Central memory CD4-positive, alpha-beta T cell (primary cell): ENCODE results near the gene ZCWPW1.
"Not testable (repeated sequence)": the region's sequence is repeated elsewhere in the genome, so short reads cannot be mapped to it uniquely, and the experiment has no call there.

Source experiments
- DNase-seq: peaks from one replicate; pipeline ENCODE4 v3.0.0; 2022

The ZCWPW1 gene

DNA sequence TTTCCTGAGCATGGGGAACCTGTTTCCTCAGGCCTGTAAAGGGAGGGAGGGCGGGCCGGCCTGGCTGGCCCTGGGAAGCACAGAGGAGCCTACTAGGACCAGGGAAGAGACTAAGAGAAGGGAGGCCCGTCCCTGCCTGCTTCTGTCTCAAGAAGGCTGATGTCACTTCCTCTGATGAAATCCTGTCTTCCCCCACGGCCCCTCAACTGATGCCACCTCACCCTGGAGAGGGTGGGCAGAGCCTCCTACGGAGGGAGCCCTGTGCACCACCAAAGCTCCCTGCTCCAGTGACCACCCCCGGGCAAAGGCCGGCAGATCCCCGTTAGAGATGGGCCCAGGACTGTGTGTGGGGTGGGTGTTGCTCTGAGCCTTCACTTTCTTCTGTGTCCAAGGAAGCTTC is 56.2 kb downstream of the ZCWPW1 start:
- DNase-seq = no peak

DNA sequence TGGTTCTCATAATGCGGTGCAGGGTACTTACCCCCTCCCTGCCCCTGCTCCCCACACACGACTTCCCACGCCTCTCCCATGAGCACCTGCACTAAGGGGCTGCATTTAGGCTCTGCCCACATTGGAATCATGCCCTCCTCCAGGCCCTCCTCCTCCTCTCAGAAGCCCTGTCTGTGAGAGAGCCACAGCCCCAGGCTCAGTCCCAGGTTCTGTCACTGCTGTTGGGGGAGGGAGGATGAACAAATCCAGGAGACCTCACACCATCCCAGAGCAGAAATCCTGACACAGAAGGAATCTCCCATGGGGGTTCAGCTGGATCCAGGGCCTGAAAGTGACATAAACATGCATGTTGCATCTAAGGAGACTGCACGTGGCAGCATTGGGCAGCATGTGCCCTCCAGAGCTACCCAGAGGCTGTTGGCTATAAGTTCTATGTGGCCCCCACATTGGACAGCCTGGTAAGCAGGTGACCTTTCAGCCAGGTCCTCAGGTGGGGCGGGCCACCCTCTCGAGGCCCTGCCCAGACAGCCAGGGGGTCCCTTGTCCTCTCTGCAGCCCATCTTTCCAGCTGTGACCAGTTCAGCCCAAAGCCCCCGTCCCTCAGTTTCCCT is 56.8 kb downstream of the ZCWPW1 start:
- DNase-seq = no peak

DNA sequence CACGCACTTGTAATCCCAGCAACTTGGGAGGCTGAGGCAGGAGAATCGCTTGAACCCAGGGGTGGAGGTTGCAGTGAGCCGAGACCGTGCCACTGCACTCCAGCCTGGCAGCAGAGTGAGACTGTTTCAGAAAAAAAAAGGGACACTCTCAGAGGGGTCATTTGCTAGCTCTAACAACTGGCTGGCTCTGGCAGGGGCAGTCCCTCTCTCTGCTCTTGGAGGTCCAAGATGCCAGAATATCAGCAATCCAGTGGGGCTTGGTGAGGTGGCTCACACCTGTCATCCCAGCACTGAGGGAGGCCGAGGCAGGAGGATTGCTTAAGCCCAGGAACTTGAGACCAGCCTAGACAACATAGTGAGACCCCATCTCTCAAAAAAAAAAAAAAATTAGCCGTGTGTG is 57.8 kb downstream of the ZCWPW1 start:
- no peak for DNase-seq

DNA sequence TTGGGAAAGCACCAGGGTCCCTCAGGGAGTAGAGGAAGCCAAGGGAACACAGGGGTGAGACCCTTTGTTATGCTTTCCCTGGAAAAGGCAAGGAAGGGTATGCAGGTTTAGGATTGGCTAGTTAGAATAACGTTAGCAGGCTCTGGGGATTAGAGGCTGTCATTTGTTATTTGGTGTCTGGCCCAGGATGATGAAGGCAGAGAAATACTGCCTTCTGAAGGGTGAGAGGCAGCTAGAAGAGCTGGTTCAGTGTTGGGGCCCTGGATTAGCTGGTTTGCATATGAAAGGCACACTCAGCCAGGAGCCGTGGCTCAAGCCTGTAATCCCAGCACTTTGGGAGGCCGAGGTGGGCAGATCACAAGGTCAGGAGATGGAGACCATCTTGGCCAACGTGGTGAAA is 58.2 kb downstream of the ZCWPW1 start:
- DNase-seq = no peak

DNA sequence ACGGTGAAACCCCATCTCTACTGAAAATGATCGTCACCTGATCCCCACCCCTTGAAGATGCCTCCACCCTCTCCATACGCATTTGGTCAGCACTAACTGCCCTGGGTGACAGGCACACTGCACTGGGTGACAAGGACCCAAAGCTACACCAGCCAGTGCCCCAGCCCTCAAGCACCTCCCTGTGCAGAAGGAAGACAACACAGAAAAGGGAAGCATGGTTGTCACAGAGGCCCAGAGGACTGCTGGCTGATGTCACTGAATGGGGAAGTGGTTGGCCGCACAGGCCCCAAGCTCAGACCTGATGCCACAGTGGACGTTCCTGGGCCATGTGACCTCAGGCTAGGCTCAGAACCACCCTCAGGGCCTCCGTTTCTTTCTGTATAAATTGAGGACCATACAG is 59.4 kb downstream of the ZCWPW1 start:
- DNase-seq = no peak

DNA sequence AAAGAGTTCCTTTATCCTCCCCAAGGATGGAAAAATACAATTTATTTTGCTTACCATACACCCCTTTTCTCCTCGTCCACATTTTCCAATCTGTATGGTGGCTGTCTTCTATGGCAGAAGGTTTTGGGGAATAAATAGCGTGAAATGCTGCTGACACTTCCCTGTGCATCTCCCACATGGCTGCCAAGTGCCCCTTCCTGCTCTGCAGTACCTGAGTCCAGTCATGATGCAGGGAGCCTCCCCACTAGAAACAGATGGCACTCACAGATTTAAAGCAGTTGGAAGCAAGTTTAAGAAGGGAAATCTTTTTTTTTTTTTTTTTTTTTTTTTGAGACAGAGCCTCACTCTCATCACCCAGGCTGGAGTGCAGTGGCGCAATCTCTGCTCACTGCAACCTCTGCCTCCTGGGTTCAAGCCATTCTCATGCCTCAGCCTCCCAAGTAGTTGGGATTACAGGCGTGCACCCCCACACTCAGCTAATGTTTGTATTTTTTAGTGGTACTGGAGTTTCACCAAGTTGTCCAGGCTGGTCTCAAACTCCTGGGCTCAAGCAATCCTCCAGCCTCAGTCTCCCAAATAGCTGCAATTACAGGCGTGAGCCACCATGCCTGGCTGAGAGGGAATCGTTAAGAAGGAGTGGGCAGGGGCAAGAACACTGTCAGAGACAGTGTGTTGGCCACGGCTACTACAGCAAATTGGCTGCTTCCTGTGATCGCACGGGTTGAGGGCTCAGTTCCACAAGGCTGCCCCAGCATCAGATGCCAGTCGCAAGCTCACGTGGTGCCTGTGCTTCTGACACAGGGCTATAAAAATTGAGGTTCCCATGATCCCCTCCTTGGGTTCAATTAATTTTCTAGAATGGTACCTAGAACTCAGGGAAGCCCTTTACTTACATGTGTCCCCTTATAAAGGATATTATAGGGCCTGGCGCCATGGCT is 60.6 kb downstream of the ZCWPW1 start:
- no peak for DNase-seq

DNA sequence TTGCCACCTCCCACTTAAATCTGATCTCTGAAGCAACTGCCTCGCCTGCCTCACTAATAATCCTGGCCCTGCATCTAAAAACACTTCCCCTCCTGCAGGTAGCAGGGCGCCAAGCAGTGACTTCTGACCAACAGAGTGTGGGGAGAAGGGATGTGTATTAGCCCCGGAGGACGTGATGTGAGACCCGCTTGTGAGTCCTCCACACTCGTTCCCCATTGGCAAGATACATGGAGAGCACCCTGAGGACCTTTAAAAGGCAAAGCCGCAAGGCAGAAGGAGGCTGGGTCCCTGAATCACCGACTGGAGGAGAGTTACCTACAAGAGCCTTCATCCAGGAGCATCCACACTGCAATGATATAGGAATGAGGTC is 61.3 kb downstream of the ZCWPW1 start:
- no peak for DNase-seq

DNA sequence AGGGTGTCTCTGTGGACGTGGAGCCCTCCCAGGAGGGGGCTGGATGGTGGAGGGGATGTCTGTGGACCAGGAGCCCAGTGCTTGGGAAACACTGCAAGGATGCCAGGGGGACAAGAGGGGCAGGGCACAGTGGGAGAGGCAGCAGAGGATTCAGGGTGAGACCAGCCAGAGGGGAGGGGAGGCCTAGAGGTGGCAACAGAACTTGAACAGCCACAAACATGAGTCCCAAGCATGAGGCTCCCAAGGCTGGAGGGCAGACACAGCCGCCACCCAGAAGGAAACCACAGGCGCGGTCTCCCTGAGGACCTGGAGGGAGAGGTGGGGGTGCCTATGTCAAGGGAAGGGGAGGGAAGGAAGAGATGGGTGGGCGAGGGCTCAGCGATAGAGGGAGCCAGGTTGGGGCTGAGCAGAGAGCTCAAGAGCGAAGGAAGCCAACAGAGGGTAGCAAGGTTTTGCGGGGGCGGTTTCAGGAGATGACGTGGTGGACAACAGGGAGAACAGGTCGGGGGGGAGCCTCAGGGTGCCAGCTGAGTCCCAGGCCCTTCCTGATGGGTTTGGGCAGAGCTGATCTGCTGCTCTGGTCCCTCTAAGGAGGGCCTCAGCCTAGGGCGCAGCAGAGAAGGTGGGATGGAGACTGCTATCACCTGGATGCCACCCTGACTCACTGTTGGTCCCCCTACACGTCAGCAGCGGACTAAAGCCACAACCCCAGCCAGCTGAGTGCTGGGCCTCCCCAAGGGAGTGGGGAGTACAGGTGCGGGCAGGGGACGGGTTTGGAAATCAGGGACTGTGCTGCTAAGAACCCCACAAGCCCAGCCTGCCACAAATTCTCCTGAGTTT is 61.9 kb downstream of the ZCWPW1 start:
- no peak for DNase-seq

DNA sequence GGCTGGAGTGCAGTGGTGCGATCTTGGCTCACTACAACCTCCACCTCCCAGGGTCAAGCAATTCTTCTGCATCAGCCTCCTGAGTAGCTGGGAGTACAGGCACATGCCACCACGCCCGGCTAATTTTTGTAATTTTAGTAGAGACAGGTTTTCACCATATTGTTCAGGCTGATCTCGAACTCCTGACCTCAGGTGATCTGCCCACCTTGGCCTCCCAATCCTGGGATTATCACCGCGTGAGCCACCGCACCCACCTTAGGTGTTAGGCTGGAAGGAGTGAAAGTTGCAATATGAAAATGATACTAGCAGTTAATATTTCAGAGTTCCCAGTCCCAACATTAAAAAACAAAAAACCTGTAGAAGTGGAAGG is 62.5 kb downstream of the ZCWPW1 start:
- DNase-seq = not testable (repeated sequence)

DNA sequence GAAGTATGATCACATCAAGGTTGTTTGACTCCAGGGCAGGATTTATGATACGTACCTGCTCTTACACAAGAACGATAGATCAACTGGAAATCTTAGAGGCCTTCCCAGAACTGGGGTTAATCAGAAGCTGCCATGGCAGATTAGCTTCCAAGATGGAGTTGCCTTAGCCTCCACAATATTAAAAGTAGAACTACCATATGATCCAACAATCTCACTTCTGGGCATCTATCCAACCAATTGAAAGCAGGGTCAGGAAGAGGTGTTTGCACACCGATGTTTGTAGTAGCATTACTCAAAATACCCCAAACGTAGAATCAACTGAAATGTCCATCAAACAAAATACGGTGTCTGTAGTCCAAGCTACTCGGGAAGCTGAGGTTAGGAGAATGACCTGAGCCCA is 64.0 kb downstream of the ZCWPW1 start:
- DNase-seq = no peak

DNA sequence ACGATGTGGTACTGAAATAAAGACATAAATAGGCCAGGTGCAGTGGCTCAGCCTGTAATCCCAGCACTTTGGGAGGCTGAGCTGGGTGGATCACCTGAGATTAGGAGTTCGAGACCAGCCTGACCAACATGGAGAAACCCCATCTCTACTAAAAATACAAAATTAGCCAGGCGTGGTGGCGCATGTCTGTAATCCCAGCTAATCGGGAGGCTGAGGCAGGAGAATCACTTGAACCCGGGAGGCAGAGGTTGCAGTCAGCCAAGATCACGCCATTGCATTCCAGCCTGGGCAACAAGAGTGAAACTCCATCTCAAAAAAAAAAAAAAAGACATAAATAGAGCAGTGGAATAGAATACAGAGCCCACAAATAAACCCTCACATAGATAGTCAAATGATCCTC is 64.7 kb downstream of the ZCWPW1 start:
- DNase-seq = not testable (repeated sequence)

DNA sequence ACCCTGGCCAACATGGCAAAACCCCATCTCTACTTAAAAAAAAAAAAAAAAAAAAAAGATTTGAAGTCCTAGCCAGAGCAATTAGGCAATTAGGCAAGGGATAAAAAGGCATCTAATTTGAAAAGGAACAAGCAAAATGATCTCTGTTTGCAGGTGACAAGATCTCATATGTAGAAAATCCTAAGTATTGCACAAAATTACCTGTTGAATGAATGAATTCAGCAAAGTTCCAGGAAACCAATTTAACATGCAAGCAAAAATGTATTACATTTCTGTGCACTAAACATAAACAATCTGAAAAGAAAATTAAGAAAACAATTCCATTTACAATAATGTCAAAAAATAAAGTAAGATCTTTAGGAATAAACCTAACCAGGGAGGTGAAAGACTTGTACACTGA is 65.4 kb downstream of the ZCWPW1 start:
- no peak for DNase-seq

DNA sequence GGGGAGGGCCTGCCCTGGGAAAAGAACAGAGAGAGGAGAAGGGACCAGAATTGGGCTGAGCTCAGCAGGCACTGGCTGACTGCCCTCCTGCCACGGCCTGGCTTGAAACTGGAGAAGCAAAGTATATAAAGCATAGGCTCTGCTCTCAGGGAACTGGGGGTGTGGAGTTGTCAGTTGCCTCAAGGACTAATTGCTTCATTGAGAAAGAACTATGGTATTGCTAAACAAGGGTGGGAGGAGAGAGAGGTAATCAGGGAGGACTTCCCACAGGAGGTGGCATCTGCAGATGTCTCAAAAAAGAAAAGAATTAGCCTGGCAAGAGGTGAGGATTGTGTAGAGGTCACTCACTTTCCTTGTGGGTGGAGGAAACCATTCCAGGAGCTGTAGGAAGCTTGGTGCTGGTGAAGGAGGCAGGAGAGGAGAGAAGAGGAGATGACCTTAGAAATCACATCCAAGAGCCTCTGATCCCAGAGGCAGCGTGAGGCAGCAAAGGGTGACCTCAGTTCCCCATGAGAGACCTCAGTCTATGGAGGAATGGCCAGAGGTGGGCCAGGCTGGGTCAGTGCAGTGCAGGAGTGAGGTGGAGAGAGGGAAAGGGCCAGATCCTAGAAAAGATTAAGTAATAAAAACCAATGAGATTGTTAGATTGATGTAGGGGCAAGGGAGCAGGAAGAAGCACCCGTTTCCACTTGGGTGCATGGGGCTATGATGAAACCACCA is 68.2 kb downstream of the ZCWPW1 start:
- DNase-seq = no peak

DNA sequence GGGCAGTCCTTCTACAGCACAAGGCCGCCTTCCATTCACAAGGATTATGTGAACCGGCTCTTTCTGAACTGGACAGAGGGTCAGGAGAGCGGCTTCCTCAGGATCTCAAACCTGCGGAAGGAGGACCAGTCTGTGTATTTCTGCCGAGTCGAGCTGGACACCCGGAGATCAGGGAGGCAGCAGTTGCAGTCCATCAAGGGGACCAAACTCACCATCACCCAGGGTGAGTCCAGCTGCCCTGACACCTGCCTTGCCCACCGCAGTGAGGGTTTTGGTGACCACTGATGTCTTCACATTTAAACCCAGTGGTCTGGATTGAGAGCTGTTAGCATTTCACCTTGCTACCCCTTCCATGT is 69.7 kb downstream of the ZCWPW1 start:
- DNase-seq = no peak

DNA sequence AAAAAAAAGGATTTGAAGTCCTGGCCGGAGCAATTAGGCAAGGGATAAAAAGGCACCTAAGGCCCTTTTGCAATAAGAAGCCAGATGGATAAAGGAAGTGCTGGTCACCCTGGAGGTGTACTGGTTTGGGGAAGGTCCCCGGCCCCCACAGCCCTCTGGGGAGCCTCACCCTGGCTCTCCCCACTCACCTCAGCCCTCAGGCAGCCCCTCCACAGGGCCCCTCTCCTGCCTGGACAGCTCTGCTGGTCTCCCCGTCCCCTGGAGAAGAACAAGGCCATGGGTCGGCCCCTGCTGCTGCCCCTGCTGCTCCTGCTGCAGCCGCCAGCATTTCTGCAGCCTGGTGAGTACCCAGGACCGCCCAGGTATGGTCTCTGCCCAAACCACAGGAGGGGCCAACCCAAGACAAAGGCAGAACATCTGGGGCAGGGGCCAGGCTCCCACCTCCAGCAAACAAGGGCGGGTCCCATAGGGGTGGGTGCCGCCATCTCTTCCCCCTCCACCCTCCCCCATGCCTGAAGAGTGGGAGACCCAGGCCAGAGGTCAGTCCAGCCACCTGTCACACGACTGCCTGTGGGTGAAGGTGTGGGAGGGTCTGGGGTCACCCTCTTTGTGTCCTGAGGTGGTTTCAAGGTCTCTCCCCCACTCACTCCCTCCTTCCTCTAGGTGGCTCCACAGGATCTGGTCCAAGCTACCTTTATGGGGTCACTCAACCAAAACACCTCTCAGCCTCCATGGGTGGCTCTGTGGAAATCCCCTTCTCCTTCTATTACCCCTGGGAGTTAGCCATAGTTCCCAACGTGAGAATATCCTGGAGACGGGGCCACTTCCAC is 70.3 kb downstream of the ZCWPW1 start, which contains the start of gene PILRB:
Gene PILRB (plus strand): TSS at position 91 of the 830 bp plus-strand sequence. CDS start 186 bp downstream, at position 277.
- no peak for DNase-seq

DNA sequence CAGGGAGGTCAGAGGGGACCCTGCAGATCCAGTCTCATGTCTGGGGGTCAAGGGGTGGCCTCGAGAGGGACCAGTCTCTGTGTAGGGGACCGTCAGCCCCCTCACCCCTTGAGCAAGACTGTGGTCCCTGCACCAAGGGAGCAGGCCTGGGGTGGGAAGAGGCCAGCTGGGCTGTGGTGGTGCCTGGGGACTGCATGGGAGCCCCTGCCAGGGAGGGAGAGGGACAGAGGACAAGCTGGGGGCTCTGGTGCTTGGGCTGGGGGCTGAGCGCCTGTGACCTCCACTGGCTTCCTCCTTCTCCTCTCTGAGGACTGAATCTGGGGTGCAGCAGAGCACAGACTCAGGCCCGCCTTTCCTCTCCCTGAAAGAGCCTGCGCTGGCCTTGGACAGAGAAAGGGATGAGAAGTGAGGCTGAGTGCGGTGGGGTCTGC is 71.4 kb downstream of the ZCWPW1 start:
- no peak for DNase-seq

DNA sequence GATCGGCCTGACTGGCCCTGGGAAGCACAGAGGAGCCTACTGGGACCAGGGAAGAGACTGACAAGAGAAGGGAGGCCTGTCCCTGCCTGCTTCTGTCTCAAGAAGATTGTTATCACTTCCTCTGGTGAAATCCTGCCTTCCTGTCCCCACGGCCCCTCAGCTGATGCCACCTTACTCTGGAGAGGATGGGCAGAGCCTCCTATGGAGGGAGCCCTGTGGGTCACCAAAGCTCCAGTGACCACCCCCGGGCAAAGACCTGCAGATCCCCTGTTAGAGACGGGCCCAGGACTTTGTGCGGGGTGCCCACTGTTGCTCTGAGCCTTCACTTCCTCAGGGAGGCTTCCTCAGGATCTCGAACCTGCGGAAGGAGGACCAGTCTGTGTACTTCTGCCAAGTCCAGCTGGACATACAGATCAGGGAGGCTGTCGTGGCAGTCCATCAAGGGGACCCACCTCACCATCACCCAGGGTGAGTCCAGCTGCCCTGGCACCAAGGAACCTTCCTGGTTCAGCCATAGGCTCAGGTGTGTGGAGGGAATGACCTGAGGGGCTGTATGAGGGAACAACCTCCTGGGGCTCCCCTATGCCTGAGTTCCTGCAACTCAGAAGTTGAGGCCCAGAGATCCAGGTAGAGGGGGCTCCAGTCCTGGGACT is 72.0 kb downstream of the ZCWPW1 start:
- DNase-seq = no peak

DNA sequence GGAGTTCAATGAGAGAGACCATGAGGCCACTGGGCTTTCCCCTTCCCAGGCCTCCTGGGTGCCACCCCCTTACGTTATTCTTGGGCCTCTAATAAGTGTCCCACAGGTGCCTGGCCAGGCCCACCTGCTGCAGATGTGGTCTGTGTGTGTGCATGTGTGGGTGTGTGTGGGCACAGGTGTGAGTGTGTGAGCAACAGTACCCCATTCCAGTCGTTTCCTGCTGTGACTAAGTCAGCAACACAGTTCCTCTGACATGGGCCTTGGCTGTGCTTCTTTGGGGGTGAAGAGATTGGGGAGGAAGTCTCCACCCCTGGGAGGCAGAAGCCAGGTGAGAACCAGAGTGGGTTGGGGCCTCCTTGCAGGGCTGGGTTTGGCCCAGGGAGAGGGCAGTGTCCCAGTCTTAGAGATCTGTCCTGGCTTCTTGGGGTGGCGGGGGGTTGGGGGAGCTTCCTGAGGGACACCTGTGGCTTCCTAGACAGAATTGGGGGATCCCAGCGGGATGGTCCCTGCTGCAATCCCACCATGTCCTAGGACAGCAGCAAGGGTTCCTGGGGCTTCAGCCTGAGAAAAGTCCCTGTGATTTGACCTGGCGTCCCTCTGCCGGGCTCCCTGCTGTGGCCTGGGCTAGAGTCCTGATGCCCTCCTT is 74.7 kb downstream of the ZCWPW1 start:
- no peak for DNase-seq

DNA sequence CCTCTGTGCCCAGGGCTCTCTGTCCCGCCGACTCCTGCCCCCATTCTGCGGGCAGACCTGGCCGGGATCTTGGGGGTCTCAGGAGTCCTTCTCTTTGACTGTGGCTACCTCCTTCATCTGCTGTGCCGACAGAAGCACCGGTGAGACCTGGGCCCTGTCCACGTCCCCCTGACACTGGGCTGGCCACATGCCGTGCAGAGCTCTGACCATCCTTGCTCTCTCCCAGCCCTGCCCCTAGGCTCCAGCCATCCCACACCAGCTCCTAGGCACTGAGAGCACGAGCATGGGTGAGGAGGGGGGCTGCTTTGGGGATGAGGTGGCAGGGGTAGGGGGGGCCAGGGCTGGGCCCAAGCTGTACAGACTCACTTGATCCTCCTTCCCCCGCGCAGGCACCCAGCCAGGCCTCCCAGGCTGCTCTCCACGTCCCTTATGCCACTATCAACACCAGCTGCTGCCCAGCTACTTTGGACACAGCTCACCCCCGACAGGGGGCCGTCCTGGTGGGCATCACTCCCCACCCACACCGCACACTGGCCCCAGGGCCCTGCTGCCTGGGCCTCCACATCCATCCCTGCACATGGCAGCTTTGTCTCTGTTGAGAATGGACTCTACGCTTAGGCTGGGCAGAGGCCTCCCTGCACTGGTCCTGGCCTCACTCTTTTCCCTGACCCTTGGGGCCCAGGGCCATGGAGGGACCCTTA is 75.4 kb downstream of the ZCWPW1 start:
- DNase-seq = no peak

DNA sequence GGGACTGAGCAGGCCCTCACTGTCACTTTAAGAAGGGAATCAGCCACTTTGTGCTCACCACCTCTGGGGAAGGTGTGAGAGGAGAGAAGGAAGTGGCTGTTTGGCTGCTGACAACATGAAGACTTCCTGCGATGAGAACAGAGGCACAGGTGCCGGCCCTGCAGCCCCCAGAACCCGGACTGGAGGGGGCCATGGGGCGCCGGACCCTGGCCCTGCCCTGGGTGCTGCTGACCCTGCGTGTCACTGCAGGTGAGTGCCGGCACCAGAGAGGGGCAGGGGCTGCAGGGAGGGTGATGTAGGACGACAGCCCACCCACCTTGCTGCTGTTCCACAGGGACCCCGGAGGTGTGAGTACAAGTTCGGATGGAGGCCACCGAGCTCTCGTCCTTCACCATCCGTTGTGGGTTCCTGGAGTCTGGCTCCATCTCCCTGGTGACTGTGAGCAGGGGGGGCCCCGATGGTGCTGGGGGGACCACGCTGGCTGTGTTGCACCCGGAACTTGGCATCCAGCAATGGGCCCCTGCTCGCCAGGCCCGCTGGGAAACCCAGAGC is 76.2 kb downstream of the ZCWPW1 start:
- DNase-seq = not testable (repeated sequence)
